NOMO-1 (cell line): ENCODE measurements around the gene FXN.
A peak's percentile ranks its signal among the peaks of the same experiment; 100 is the strongest.
"Not testable (repeated sequence)": the region's sequence is repeated elsewhere in the genome, so short reads cannot be mapped to it uniquely, and the experiment has no call there.

Experiments used
- DNase-seq, 2 experiments: peaks; one replicate each; lab custom pipeline; 2025; ENCODE audit not compliant: unreplicated experiment in 2 of 2; lab: John Stamatoyannopoulos, UW

Gene FXN

GRCh38 chr9:69035438-69036308 lies at the start of gene FXN:
TSS of gene FXN (plus strand) at chr9:69035752. CDS start at chr9:69035783, 31 bp downstream.
- DNase-seq = peak; percentile 28 to 36

GRCh38 chr9:68986949-68987348 lies 48.6 kb upstream of the FXN start:
- DNase-seq = not testable (repeated sequence)

DNA sequence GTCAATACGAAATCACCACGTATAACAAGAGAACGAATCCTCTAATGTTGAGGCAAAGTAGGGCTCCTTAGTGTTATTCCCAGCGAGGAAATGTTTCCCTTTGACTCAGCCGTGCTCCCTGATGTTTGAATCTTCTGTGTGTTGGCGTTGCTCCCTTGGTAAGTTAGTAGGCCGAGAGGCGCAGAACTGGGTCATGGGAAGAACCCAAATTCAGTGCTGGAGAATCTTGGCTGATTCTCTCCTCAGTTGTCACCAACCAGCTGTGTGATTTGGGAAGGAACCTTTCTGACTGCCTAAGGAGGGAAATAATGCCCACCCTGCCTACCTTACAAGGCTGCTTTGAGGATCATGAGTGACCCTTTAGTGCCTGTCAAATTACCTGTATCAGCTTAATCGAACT lies 44.1 kb upstream of the FXN start:
- no peak for DNase-seq

DNA sequence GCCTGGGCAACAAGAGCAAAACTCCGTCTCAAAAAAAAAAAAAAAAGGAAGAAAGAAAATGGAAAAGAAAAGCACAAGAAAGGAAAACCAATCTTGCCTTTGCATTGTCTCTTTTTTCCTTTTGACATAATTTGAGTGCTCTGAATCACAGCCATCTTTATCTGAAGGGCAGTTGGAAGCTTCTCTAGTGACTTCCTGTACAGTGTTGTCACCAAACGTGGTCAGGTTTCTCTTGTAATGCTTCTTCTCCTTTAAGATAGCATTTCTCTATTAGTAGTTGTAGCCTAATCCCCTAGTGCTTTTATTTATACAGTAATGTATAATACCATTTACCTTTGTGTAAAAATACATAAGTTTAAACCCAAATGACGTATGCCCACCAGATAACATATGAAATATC lies 39.8 kb upstream of the FXN start:
- DNase-seq = peak in 1 of 2 experiments; percentile 15

DNA sequence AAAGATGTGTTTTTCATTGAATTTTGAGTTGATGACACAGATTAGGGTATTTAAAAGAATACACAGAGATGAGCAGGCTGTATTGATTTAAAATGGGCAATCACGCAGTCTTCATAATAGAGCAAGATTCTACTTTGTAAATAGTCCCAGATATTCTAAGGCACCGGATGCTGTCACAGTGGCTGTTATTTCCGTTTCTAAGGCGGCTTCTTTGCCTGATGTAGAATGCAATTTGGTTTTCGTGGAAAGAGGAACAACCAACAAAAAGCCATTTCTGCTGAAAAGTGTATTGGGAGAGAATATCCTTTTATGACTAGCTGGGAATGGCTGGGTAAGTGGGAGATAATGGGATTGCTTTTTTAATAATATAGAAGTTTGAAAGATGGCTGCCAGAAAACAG lies 39.1 kb upstream of the FXN start:
- peak in 1 of 2 experiments; percentile 19 for DNase-seq

GRCh38 chr9:68997666-68998065 lies 37.9 kb upstream of the FXN start:
- DNase-seq = no peak

DNA sequence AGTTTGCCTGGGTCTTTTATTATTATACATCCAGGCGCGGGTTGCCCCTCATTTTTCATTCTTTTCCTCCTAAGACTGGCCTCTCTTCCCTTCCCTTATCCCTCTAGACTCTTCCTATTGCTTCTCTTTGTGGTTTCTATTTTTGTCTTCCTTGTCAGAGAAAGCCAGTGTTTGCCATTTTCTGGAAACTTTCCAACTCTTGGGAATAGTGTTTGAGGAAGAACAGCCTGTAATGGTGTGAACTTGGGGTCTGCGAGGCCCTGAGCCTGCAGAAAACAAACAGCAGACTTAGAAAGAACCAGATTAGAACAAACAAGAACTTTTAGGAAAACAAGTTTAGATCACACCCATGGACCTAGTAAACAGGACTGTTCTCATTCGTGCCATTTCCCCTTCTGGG lies 37.2 kb upstream of the FXN start:
- no peak for DNase-seq

- no peak for DNase-seq
Observed at GRCh38 chr9:68998812-68999211, 36.7 kb upstream of the FXN start.

- peak; percentile 45 to 61 for DNase-seq
Observed at GRCh38 chr9:68999393-69000105, 36.0 kb upstream of the FXN start.

DNA sequence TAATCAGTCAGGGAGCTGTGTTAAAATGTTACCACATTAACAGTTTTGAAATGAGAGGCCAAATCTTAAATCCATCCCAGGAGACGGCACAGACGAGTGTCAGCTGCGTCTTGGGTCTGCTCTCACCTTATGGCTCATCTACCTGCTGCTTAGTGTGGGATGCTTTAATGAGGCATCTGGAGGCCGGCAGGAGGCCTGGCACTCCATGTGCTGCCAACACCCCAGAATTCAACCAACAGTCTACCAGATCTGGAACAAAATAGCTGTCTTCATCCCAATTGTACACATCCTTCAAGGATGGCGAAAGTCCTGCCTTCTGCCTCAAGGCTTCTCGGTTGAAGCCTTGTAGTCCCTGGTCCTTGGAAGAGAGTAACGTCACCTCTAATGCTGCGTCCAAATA lies 33.6 kb upstream of the FXN start:
- no peak for DNase-seq

GRCh38 chr9:69003051-69003450 lies 32.5 kb upstream of the FXN start:
- DNase-seq = no peak

- DNase-seq = no peak
Observed at GRCh38 chr9:69004836-69005235, 30.7 kb upstream of the FXN start.

- no peak for DNase-seq
Observed at GRCh38 chr9:69009708-69010107, 25.8 kb upstream of the FXN start.

DNA sequence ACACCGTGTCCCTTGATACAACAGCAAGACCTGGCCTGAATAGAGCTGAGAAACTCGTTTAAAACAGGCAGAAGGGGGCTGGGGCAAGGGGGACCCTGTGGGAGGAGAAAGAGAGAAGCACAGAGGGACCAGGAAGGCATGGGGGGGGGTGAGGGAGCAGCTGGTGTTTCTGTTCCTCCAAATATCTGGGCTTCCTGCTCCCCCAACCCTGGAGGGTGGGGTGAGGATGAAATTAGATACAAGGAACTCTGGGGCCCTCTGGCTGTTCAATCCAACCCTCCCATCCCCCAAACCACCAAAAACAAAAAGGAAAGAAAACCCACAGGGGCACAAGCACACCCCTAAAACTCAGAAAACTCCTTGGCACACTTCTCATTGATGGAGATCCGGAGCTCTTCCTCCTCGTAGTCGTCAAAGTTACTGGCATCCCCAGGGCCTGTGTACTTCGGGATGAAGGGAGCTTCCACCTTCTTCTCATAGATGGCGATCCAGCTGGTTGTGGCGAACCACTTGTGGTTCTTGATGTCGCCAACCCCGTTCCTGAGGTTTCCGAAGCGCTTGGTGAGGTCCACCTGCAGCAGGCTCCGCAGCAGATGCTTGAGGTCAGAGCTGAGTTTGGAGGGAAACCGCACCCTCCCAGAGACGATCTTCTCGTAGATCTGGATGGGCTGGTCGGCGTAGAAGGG lies 22.7 kb upstream of the FXN start:
- DNase-seq = no peak

GRCh38 chr9:69013382-69013727 lies 22.2 kb upstream of the FXN start:
- DNase-seq = no peak

- DNase-seq = no peak
Observed at GRCh38 chr9:69014013-69014412, 21.5 kb upstream of the FXN start, which contains the start of gene PRKACG. TSS of gene PRKACG (minus strand) at chr9:69014113. CDS start at chr9:69014092, 21 bp downstream.

DNA sequence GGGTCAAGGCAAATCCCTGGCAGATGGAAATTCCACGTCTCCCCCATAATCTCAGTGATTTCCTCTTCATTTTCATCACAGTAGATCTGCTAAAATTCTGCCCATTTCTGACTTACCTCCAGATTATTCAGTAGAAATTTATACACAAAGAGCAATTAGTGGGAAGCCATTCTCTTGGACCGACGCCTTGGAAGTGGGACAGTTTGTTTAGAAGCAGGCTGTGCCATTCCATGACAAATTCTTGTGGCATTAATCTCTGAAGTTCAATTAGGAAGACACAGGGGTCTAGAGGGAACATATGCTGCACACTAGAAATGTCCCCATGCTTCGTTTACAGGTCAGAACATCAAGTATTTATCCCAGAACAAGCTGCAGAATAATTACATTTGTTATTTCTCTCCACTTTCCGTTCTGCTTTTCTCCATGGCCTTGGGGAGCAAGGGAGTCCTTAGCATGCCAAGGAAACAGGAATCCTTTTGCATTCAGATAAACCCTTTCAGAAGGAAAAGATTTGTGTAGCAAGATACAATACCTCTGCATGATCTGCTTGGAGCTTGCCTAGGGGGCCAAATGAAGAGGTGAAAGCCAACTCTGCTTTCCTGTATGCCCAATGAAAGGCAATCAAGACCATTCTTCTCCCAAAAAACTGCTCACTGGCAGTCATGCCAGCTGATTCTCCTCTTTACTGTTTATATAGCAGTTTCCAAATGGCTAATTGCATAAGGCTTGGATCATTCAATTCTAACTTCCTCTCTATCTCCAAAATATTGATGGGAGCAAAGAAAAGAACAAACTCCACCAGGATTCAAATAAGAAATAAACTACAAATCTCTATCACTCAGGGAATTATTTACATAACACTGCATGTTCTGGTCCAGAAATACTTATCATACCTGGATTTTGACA lies 19.1 kb upstream of the FXN start:
- DNase-seq = no peak

GRCh38 chr9:69018737-69019136 lies 16.8 kb upstream of the FXN start:
- DNase-seq = no peak

DNA sequence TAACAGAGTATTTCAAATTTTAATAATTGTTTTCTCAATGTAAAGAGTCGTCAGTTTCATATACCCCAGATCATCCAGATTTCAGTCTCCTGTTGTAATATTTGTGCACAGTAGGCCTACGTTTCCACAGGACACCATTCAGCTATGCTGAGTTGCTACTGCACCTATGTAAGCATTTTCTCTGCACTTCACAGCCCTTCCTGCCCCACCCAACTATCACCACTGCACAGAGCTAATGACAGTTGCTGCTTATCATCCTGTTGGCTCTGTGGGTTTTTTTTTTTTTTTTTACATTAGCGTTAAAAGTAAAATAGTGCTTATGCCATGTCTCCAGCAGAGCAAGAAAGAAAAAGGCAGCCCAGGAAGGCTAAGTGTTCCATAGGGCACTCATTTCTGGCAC lies 15.7 kb upstream of the FXN start:
- DNase-seq = no peak
